Ectodermal cell (in vitro differentiated cells): ENCODE data around the gene SDC1.
"Not testable (repeated sequence)": the region's sequence is repeated elsewhere in the genome, so short reads cannot be mapped to it uniquely, and the experiment has no call there.

Experiments used
- H3K27ac ChIP-seq: 2 replicates; pipeline ENCODE4 v1.7.0; 2013; ENCODE audit warnings: mild to moderate bottlenecking, low read depth, low read length; ENCODE audit not compliant: insufficient read depth, poor library complexity, severe bottlenecking
- H3K27me3 ChIP-seq: 2 replicates; pipeline ENCODE4 v1.7.0; 2013; ENCODE audit warnings: mild to moderate bottlenecking, low read length; ENCODE audit not compliant: insufficient read depth, control insufficient read depth, poor library complexity, severe bottlenecking
- H3K36me3 ChIP-seq: one replicate; pipeline ENCODE4 v1.7.0; 2013; ENCODE audit warnings: low read length; ENCODE audit not compliant: control insufficient read depth, insufficient read depth
- H3K4me1 ChIP-seq: one replicate; pipeline ENCODE4 v1.7.0; 2013; ENCODE audit warnings: low read length; ENCODE audit not compliant: control insufficient read depth, insufficient read depth
- H3K4me3 ChIP-seq: 2 replicates; pipeline ENCODE4 v1.7.0; 2013; ENCODE audit warnings: low read depth, low read length, control low read depth; ENCODE audit not compliant: insufficient read depth
- H3K9me3 ChIP-seq: 2 replicates; pipeline ENCODE4 v1.7.0; 2013; ENCODE audit warnings: mild to moderate bottlenecking, low read length, moderate library complexity; ENCODE audit not compliant: control insufficient read depth
- WGBS, 2 experiments: methylation state at CpG; one replicate each; pipeline ENCODE4 v1.1.7; 2013; ENCODE audit warnings: missing lambda C conversion rate in 2 of 2; 5-methylcytosine and 5-hydroxymethylcytosine counted together

SDC1 gene

DNA sequence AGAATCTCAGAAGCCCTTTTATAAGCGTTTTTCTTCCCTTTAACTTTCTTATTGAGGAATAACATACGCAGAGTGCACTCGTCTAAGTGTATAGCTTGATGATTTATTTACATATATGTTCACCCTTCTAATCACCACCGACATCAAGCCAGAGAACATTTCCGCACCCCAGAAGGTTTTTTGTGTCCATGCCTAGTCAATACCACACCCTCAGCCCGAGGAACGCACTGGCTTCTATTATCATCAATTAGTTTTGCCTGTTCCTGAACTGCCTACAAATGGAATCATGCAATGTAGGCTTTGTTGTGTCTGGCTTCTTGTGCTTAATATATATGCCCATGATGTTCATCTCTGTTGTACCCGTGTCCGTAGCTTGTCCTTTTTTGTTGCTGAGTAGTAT is 27.7 kb downstream of the SDC1 start:
- Histone ChIP-seq H3K27me3 (no peaks in the 10 kb centered on the region), H3K4me1 (no peaks in the 10 kb centered on the region), H3K36me3 (peaks cover 5% of the 10 kb centered on the region), H3K4me3 (no peak overlapping the region), H3K27ac (no peak overlapping the region), H3K9me3 (no peaks in the 10 kb centered on the region)
- 88 to 91% methylated on average over 7 to 9 of the region's 9 CpGs for WGBS, 2 experiments

DNA sequence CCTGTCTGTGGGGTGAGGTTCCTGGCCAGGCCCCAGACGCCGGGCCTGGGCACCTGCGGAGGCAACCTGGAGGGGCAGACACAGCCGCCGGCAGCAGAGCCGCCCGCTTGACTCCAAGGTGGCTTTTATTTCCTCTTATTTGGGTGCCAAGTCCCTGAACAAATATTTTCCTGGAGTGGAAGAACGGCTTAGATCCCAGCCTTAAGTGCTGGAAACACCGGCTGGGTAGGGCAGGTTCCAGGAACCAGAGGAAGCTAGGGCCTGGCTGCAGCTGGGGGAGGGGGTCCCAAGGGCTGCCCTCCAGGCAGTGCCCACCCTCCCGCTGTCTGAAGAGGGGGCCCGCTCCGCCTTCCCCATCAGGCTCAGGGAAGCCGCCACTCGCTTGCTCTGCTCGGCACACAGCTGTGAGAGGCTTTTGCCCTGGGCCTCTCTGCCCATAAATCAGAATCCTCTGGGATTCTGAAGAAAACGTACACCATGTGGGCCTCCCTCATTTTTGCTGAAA is 28.2 kb downstream of the SDC1 start:
- Histone ChIP-seq H3K27me3 (no peaks in the 10 kb centered on the region), H3K4me3 (no peak overlapping the region), H3K4me1 (peaks cover 2% of the 10 kb centered on the region), H3K27ac (no peak overlapping the region), H3K36me3 (peaks cover under 1% of the 10 kb centered on the region), H3K9me3 (no peaks in the 10 kb centered on the region)
- WGBS, 2 experiments: 82 to 83% methylated on average over 16 of the region's 16 CpGs

DNA sequence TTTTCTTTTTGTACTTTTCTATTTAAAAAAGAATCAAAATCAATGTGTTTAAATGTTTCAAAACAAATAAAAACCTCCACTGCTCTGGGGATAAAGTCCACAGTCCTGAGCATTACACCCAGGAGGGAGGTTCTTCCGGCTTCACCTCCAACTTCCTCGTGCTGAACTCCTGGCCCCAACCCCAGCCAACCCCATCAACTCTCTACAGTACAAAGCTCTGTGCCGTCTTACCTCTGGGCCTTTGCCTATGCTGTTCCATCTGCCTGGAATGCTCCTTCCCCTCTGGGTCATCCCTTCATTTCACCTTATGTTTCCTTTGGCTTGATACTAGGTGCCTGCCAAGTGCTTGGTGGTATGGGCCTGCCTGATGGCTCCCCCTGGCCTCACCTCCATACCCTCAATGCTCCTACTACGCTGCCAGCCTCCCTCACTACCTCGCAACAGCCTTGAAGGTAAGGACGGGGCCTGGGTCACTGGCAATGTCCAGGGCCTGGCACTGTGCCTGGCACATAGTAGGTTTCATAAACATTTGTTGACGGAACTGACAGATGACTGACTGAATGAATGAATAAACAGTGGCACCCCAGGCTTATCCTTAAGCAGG is 28.8 kb downstream of the SDC1 start:
- H3K27ac ChIP-seq: no peak overlapping the region

DNA sequence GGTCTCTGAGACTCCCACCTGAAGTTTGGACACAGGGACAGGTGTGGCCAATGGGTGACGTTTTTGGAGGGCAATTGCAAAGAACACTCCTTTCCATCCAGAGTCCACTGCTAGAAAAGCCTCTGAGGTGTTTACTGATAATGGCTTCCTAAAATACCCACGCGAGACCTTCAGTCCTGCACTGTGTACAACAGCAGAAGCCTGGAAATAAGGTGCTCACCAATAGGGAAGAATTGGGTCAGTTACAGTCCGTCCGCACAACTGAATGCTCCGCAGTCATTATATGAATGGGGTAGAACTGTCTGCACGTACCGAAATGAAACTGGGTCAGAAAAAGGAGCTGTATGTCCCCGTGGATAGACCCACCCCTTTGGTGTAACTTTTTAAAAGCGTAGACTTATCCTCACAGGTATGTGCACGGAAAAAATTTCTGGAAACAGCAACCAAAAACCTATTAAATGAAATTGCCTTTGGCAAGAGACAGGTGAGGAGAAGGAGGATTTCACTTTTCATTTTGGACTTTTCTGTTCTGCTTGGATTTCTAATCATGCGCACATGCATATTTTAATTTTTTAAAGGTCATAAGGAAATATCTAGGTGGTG is 29.4 kb downstream of the SDC1 start:
- 93% methylated on average over 12 of the region's 12 CpGs for WGBS, 2 experiments
- Histone ChIP-seq H3K27me3 (no peaks in the 10 kb centered on the region), H3K4me3 (no peak overlapping the region), H3K4me1 (peaks cover 9% of the 10 kb centered on the region), H3K27ac (no peak overlapping the region), H3K9me3 (no peaks in the 10 kb centered on the region), H3K36me3 (no peaks in the 10 kb centered on the region)

More for the DNA sequence above, 28.8 kb downstream of the SDC1 start:
- Histone ChIP-seq H3K9me3 (no peaks in the 10 kb centered on the region), H3K27me3 (no peaks in the 10 kb centered on the region), H3K4me3 (no peak overlapping the region), H3K4me1 (peaks cover 6% of the 10 kb centered on the region), H3K36me3 (no peaks in the 10 kb centered on the region)
- WGBS, 2 experiments: 93 to 94% methylated on average over 7 of the region's 7 CpGs

DNA sequence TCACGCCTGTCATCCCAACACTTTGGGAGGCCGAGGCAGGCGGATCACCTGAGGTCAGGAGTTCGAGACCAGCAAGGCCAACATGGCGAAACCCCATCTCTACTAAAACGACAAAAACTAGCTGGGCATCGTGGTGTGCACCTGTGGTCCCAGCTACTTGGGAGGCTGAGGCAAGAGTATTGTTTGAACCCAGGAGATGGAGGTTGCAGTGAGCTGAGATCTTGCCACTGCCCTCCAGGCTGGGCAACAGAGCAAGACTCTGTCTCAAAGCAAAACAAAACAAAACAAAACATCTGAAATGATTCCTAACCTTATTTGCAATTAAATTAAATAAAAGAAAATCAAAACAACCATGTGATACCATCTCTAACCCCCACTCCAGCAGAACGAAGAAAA is 29.9 kb downstream of the SDC1 start:
- 86 to 89% methylated on average over 8 of the region's 8 CpGs for WGBS, 2 experiments
- not testable (repeated sequence) for H3K4me3 ChIP-seq, H3K4me1 ChIP-seq, H3K27ac ChIP-seq, H3K9me3 ChIP-seq, H3K36me3 ChIP-seq, H3K27me3 ChIP-seq

DNA sequence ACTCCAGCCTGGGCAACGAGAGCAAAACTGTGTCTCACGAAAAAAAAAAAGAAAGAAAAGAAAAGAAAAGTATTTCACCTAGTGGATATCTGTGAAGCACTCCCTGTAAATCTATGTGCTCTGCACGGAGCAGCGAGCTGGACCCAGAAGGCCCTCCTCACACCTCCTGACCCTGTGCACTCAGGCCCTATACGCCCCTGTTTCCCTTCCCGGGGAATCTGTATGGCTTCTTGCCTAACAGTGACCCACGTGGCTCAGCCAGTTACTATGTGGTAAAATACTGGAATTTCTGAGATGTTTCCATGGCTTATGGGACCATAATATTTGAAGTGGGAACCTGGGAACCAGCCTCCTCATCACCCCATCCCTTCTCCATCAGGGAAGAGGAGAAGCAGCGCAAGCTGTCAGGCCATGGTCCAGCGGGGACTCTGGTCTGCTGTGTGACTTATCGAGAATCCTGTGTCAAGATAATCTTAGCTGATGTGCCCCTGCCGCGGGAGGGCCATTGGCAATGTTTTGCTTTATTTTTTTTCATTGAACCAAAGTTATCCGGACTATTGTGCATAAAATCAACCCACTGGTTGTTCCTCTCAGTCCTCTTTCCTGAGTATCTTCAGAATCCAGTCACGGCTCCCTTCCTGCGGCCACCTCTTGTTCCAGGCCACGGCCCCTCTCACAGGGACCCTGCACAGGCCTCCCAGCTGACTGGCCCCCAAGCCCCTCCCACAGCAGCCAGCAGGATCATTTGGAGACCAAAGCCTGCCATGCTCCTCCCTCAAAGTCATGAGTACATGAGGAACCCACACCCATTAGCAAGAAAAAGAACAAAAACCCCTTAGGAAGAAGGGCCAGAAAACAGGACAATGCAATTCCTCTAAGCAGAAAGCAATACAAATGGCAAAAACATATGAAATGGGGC is 30.6 kb downstream of the SDC1 start:
- Histone ChIP-seq H3K27ac (no peak overlapping the region), H3K4me1 (peaks cover 15% of the 10 kb centered on the region), H3K27me3 (no peaks in the 10 kb centered on the region), H3K9me3 (no peaks in the 10 kb centered on the region), H3K36me3 (no peaks in the 10 kb centered on the region), H3K4me3 (no peak overlapping the region)
- 88 to 90% methylated on average over 16 of the region's 16 CpGs for WGBS, 2 experiments

DNA sequence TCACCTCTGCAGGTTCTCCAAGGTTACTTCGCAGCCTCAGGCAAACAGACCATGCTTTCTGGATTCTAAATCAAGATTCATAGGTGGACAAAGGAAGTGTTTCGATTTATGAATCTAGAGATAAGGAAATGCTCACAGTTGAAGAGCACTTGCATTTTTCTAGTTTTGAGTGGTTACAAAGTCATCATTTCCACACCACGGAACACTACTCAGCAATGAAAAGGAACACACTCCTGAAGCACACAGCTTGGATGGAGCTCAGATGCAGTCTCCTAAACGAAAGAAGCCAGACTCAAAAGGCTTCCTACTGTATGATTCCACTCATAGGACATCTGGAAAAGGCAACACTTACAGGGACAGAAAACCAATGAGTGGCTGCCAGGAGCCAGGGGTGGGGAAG is 31.7 kb downstream of the SDC1 start:
- Histone ChIP-seq H3K4me1 (peaks cover 27% of the 10 kb centered on the region), H3K27ac (no peak overlapping the region), H3K36me3 (no peaks in the 10 kb centered on the region), H3K4me3 (no peak overlapping the region), H3K9me3 (no peaks in the 10 kb centered on the region), H3K27me3 (no peaks in the 10 kb centered on the region)
- 93 to 96% methylated on average over 4 of the region's 4 CpGs for WGBS, 2 experiments

DNA sequence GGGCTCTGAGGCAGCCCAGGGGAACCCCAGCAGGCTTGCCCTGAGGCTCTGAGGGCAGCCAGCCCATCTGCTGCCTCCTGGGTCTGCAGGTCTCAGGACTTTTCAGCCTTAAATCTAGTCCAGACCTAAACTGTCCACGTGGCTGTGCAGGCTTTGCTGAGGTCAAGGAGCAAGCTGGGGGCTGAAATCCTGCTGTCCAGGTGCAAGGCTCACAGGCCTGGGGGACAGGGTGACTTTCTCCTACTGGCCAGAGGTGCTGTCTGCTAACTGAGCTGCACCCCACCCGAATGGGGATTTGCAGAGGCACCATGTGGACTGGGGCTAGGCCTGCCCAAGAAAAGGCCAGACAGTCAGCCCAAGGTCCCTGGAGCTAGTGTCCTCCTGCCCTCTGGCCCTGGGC is 32.1 kb downstream of the SDC1 start:
- WGBS, 2 experiments: 88 to 90% methylated on average over 2 of the region's 2 CpGs
- no peak overlapping the region for H3K27ac ChIP-seq
- no peaks in the 10 kb centered on the region for H3K27me3 ChIP-seq
- no peaks in the 10 kb centered on the region for H3K9me3 ChIP-seq
- no peak overlapping the region for H3K4me3 ChIP-seq
- H3K4me1 ChIP-seq: peaks cover 31% of the 10 kb centered on the region
- H3K36me3 ChIP-seq: no peaks in the 10 kb centered on the region

DNA sequence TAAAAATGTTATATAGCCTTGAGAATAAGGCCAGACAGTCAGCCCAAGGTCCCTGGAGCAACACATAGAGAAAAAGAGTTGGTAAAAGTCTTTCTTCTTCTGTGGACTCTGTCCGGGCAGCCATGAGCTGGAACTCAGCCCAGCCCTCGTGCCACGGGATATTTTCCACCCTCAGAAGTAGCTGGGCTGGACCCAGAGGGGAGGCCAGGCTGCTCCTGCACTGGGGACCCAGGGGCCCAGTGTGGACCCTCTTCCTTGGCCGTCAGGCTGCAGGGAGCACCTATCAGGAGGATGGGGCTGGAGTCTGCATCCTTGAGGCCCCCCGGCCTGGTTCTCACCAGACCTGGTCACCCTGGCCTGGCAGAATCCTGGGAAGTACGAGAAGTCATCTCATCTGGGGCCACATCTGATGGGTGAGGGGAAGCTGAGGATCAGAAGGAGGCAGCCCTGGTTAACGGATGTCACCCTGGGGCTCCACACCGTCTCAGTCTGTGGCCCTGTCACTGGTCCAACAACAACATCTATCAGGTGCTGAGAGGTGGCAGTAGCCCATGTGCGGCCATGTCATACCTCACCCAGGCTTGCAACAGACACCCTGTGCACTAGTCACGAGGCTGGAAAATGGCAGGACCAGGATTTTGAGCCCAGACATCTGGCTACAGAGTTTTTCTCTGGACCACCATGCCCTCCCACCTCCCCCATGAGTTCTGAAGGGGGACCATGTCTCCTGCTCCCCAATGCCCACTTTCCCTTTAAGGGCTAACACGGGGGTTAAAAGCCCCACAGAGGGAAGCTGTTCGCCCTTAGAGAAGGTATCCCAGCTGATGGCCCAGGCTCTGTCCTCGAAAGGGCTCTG is 33.0 kb downstream of the SDC1 start:
- H3K4me3 ChIP-seq: no peak overlapping the region
- no peak overlapping the region for H3K27ac ChIP-seq
- H3K4me1 ChIP-seq: peaks cover 36% of the 10 kb centered on the region
- no peaks in the 10 kb centered on the region for H3K36me3 ChIP-seq
- H3K27me3 ChIP-seq: no peaks in the 10 kb centered on the region
- H3K9me3 ChIP-seq: no peaks in the 10 kb centered on the region
- 89 to 91% methylated on average over 13 of the region's 13 CpGs for WGBS, 2 experiments
